ENCODE measurements around the gene PAK5. TPM values are rescaled to one million over a fixed set of nuclear protein-coding genes. Genes with fewer than 3 reads are reported as not detected.

Gene PAK5
- total RNA-seq, 1 experiment from 2014 or later: not detected

- H3K27me3 ChIP-seq (ENCODE audit: insufficient read depth, low read length): peaks cover 25% of the 10 kb centered on the region
- H3K27ac ChIP-seq (ENCODE audit: low read depth, low read length): no peak overlapping the region
- no peaks in the 10 kb centered on the region for H3K9me2 ChIP-seq (ENCODE audit: insufficient read depth)
- ATAC-seq (no peak), DNase-seq (ENCODE audit: low read depth, low spot score) (no peak)
- intact Hi-C loops (cut with micrococcal nuclease): no loop called here
- H3K9ac ChIP-seq (ENCODE audit: low read length): no peak overlapping the region
- H3K36me3 ChIP-seq (ENCODE audit: control insufficient read depth in 1 of 2, insufficient read depth in 2 of 2, low read length in 2 of 2): no peaks in the 10 kb centered on the region
- no peak for TF ChIP-seq TCF7L2 (IDR thresholded peaks at IDR 0.05; ENCODE audit: borderline replicate concordance, extremely low read depth, insufficient read depth, insufficient read length)
- TF ChIP-seq SRF (IDR thresholded peaks at IDR 0.05; ENCODE audit: low read depth): no peak
- TF ChIP-seq CEBPB (IDR thresholded peaks at IDR 0.05; ENCODE audit: low read depth): no peak
- TF ChIP-seq JUND (IDR thresholded peaks at IDR 0.05): no peak
- no peak for TF ChIP-seq ZNF274 (IDR thresholded peaks at IDR 0.05; ENCODE audit: low read depth, low read length)
- no peak for TF ChIP-seq REST (IDR thresholded peaks at IDR 0.05; ENCODE audit: low read depth)
- H3K4me1 ChIP-seq (ENCODE audit: control insufficient read depth in 1 of 2, insufficient read depth in 2 of 2, low read length in 2 of 2): no peaks in the 10 kb centered on the region
- ChIA-PET CTCF (no interaction called here), POLR2A (no interaction called here), RAD21 (ENCODE audit: low non-redundant PET in 1 of 2, low total read pairs in 2 of 2, uncharacterized antibody in 2 of 2, unreplicated experiment in 2 of 2) (no interaction called here)
- BruUV-seq (replicated peaks): no TSS peak
- H3K4me2 ChIP-seq (ENCODE audit: low read length): no peak overlapping the region
- no peak overlapping the region for H2AFZ ChIP-seq (ENCODE audit: low read depth, low read length, poor library complexity, severe bottlenecking)
- H3K4me3 ChIP-seq (replicated peaks in 1 of 2; ENCODE audit: low read depth in 1 of 2, low read length in 2 of 2): no peak overlapping the region
- no peaks in the 10 kb centered on the region for H4K20me1 ChIP-seq (ENCODE audit: insufficient read depth)
- H3K9me3 ChIP-seq (ENCODE audit: control insufficient read depth in 1 of 2, insufficient read depth in 1 of 2, low read depth in 1 of 2, low read length in 2 of 2): no peaks in the 10 kb centered on the region
- H3K79me2 ChIP-seq (ENCODE audit: insufficient read depth, low read length): no peaks in the 10 kb centered on the region
Observed at GRCh38 chr20:9492067-9492466, 346.8 kb downstream of the PAK5 start.

- RAD21 ChIA-PET (ENCODE audit: low non-redundant PET in 1 of 2, low total read pairs in 2 of 2, uncharacterized antibody in 2 of 2, unreplicated experiment in 2 of 2): no interaction called here
- Histone ChIP-seq H3K9me2 (ENCODE audit: insufficient read depth) (no peaks in the 10 kb centered on the region), H3K4me3 (replicated peaks in 1 of 2; ENCODE audit: low read depth in 1 of 2, low read length in 2 of 2) (no peak overlapping the region), H3K4me2 (ENCODE audit: low read length) (no peak overlapping the region), H3K9me3 (ENCODE audit: control insufficient read depth in 1 of 2, insufficient read depth in 1 of 2, low read depth in 1 of 2, low read length in 2 of 2) (no peaks in the 10 kb centered on the region), H4K20me1 (ENCODE audit: insufficient read depth) (no peaks in the 10 kb centered on the region), H3K27ac (ENCODE audit: low read depth, low read length) (no peak overlapping the region), H3K27me3 (ENCODE audit: insufficient read depth, low read length) (peaks cover 25% of the 10 kb centered on the region), H3K9ac (ENCODE audit: low read length) (no peak overlapping the region), H2AFZ (ENCODE audit: low read depth, low read length, poor library complexity, severe bottlenecking) (no peak overlapping the region), H3K79me2 (ENCODE audit: insufficient read depth, low read length) (no peaks in the 10 kb centered on the region), H3K36me3 (ENCODE audit: control insufficient read depth in 1 of 2, insufficient read depth in 2 of 2, low read length in 2 of 2) (no peaks in the 10 kb centered on the region), H3K4me1 (ENCODE audit: control insufficient read depth in 1 of 2, insufficient read depth in 2 of 2, low read length in 2 of 2) (no peaks in the 10 kb centered on the region)
- CTCF ChIA-PET: no interaction called here
- POLR2A ChIA-PET: no interaction called here
- BruUV-seq (replicated peaks): no TSS peak
- no peak for ATAC-seq
- intact Hi-C loops (cut with micrococcal nuclease): no loop called here
- no peak for DNase-seq (ENCODE audit: low read depth, low spot score)
- no peak for TF ChIP-seq SIN3A (IDR thresholded peaks at IDR 0.05; ENCODE audit: low read depth)
- TF ChIP-seq SRF (IDR thresholded peaks at IDR 0.05; ENCODE audit: low read depth): no peak
- TF ChIP-seq EZH2 (IDR thresholded peaks at IDR 0.05): no peak
- no peak for TF ChIP-seq CBX3 (IDR thresholded peaks at IDR 0.05; ENCODE audit: low read depth)
- TF ChIP-seq MAX (IDR thresholded peaks at IDR 0.05): no peak
- TF ChIP-seq EGR1 (IDR thresholded peaks at IDR 0.05; ENCODE audit: low read depth): no peak
- TF ChIP-seq ZNF274 (IDR thresholded peaks at IDR 0.05; ENCODE audit: low read depth, low read length): no peak
- no peak for TF ChIP-seq CEBPB (IDR thresholded peaks at IDR 0.05; ENCODE audit: low read depth)
- TF ChIP-seq SP1 (IDR thresholded peaks at IDR 0.05; ENCODE audit: low read depth): no peak
- no peak for TF ChIP-seq CTCF (IDR thresholded peaks at IDR 0.05 in 2 of 3, conservative IDR thresholded peaks at IDR 0.05 in 1 of 3; ENCODE audit: borderline replicate concordance in 1 of 3, insufficient read depth in 1 of 3, low read depth in 2 of 3, low read length in 2 of 3)
- no peak for TF ChIP-seq TCF7L2 (IDR thresholded peaks at IDR 0.05; ENCODE audit: borderline replicate concordance, extremely low read depth, insufficient read depth, insufficient read length)
- no peak for TF ChIP-seq ZFX (IDR thresholded peaks at IDR 0.05)
- no peak for TF ChIP-seq RAD21 (IDR thresholded peaks at IDR 0.05; ENCODE audit: low read depth)
Observed at GRCh38 chr20:9491324-9491723, 347.6 kb downstream of the PAK5 start.
